NCI-H2029 (cell line): ENCODE results near the gene LHFPL4.

Source experiments
- DNase-seq: peaks from one replicate; lab custom pipeline; 2025; lab: John Stamatoyannopoulos, UW

Gene LHFPL4

DNA sequence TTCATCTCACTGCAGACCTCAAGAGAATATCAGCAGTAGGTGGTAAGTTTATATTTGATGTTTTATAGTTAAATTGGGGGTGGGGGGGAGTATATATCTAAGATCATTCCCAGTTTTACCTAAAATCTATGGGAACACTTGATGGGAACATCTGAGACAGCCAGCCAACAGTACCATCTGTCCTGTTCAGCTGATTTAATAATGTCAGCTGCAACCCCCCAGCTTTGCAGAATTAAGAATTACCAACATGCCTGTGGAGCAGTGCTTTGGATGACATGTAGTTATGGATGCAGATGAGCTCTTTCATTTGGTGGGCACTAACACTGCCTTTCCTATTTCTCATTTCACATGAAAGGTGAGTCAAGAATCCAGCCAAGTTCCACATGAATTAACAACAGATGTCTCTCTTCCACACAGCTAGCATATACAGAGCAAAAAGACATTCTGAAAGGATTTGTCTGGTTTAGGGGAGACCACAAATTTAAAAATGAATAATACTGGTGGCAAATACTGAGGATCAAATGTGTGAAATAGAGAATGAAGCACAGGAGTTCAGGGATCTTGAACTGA is 80.0 kb downstream of the LHFPL4 start:
- no peak for DNase-seq

DNA sequence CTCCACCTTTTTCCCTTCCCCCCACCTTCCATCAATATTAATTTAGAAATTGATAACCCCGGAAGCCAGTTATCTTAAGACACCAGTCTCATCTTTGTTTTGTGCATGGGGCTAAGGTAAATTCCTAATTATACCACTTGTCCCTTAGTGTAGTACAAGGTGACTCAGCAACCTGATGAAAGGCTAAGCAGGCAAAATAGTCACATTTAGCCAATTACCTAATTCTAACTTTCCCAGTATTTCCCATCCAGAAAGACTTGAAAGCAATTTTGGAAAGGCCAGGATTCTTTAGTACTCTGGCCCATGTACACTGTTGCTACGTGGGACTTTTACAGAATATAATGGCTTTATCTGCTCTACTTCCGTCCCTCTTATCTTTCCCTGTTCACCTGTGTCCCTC is 83.6 kb downstream of the LHFPL4 start:
- DNase-seq = no peak

DNA sequence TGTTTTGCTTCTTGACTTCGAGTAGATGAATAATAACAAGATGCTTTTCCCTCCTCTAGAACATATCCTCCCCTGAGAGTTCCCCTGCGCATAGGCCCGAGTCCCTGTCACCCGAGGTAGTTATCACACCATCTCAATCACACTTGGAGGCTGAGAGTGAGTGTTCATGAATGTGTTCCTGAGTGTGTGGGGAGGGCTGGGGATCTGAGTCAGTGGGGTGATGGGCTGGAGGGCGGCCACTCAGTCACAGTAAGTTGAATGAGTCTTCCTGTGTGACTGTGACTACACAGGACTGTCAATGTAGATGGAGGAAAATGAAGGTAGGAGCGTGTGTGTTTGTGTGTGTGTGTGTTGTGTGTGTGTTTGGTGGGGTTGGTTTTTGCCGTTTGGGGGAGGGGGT is 85.2 kb downstream of the LHFPL4 start:
- no peak for DNase-seq

DNA sequence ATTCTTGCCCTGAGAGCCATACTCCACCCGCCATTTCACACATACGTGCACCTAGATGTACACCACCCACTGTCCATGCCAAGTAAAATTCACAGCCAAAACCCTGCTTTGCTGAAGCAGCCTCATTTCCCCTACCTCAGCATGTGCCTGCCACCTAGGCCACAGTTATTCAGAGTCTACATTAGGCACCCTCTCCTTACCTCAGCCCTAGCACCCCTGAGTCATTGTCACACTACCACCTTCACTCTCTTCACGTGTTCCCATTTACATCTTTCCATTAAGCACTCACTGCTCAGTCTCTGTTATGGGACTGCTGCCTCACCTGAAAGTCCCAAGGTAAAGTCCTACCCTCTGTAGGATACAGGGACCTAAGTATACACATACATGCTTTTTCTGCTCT is 86.2 kb downstream of the LHFPL4 start:
- no peak for DNase-seq

DNA sequence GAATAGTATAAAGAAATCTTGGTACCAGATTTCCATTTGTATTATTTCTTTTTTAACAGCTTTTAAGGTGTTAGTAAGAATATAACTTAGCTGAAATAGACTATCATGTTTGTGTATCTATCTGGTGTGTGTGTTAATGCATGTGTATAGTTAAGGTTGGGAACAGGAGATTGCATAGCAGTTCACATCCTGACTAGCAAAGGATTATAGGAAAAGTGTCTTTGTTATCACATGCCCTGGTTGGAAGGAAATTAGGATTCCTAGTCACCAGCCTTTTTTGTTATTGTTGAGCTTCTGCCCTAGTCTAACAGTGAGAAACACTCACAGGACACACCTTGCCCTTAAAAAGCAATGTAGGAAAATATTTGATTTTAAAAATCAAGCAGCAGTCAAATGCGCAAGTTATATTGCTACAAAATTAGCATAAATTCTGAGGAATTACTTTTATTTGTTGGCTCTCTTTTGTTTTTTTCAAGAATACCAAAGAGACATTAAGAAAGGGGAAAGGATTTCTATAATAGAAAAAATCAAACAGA is 98.0 kb downstream of the LHFPL4 start:
- DNase-seq = no peak

DNA sequence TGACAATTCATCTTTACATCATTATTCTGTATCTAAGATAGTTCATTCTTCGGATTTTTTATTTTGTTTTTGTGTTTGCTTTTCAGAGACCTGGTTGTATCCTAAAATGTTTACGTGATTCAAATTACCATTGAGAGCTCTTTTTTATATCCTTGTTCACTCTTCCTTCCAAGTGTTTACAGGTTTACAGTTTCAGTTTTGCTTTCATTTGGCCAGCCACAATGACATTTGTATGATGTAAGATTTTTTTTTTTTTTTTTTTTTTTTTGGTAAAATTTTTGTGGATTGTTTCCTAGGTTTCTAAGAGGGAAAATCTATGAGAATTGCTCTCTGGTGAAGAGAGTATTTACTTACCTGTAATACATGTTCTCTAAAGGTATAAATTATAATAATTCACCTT is 101.2 kb downstream of the LHFPL4 start:
- peak; percentile 70 for DNase-seq

DNA sequence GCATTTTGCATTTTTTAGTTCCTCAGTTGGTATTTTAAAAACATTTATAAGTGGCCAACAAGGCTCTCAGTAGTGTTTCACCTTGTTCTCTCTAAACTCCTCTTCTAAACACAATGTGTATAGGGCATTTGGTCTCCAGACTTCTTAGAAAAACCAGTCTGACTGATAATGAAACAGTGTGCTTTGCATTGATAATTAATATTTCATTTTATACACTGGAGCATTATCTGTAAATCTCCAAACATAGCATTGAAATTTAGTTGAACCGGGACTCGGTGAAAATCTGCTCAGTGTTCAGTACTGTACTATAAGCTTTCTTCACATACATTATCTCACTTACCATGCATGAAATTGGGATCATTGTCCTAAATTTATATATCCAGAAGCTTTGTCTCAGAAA is 102.6 kb downstream of the LHFPL4 start:
- no peak for DNase-seq

DNA sequence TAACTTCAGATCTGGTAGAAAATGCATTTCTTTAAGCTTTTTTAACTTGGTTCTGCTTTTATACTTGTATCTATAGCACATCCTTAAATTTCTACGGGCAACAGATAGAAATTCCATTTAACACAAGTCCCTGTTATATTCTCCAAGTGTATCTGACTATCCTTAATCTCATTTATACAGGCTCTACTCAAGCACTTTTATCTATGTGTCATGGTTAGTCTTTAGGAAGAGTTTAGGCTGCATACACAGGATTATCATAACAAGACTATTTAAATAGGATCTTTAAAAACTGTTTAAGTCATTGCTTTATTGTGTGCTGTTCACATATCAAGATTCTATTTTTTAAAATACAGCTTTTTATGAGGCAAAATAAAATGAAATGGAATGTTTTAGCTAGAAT is 103.5 kb downstream of the LHFPL4 start:
- DNase-seq = no peak

DNA sequence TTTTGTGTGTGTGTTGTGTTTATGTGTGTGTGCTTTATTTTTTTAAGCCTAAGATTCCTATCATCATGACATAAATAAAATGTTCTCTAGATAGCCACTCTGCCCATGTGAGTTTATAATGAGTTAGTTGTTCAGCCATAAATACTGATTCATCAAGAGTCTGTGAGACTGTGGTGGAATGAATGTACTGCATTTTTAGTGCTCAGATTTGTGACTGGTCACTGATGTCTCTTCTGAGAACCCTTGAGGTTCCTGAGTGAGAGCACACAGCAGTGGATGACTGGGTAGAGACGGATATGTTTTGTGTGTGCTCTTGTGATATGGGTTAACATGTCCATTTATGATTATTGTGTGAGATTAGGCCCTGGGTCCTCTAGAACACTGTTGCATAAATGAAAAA is 105.0 kb downstream of the LHFPL4 start:
- no peak for DNase-seq
